GM12892 (cell line): ENCODE data around the gene EPHA8.

ENCODE experiments used
- POLR2A ChIP-seq: IDR thresholded peaks from 2 replicates; pipeline ENCODE4 v1.6.1; 2011; ENCODE audit warnings: low read depth, low read length, control low read depth
- POLR2AphosphoS5 ChIP-seq: IDR thresholded peaks from 2 replicates; pipeline ENCODE4 v1.6.1; 2011; ENCODE audit warnings: low read depth, low read length, control low read depth

DNA sequence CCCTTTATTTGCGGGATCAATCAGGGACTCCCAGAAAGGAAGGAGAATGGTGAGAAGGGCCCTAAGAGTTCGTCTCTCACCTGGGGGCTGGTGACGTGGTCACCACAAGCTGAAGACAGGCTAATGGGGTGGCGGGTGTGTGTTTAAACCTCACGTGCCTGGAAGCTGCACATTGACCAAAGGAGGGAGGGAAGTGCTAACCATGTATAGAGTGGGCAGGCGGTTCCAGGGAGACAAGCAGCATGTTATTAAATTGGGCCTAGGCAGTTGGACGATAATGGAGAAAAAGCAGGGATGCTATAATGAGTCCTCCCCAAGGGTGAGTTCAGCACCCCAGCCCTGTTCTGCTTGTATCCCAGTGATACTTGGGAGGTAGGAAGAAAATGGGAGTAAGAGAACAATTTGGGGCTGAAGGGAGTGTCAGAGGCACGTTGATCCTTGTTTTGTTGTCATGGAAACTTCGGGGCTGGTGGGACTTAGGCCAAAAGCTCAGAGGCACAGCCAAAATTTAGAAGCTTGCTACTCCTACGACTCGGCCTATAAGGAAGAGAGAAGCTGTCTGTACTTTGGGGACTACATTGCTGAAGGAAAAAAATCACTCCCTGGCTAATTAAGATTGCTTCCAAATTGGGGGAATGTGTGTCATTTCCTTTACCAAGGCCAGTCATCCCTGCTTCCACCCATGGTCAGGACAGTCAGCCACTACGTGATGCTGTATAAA lies 33.2 kb upstream of the EPHA8 start:
- TF ChIP-seq POLR2A, result no peak
- TF ChIP-seq POLR2AphosphoS5, result no peak
